GM21576 (cell line): ENCODE data around the gene PRTFDC1.
A peak's percentile ranks its signal among the peaks of the same experiment; 100 is the strongest.
"Not testable (repeated sequence)": the region's sequence is repeated elsewhere in the genome, so short reads cannot be mapped to it uniquely, and the experiment has no call there.

Experiments
- ATAC-seq: cut with Tn5 transposase; IDR thresholded peaks from one replicate; pipeline ENCODE4 v1.9.1; 2021; ENCODE audit warnings: mild to moderate bottlenecking, moderate library complexity; ENCODE audit not compliant: unreplicated experiment

The PRTFDC1 gene

GRCh38 chr10:24935504-24936292, 16.7 kb downstream of the PRTFDC1 start:
- no peak for ATAC-seq

- ATAC-seq = no peak
Observed at GRCh38 chr10:24931236-24931635, 21.2 kb downstream of the PRTFDC1 start.

- peak; percentile 84 for ATAC-seq
Observed at GRCh38 chr10:24930427-24930826, 22.0 kb downstream of the PRTFDC1 start.

GRCh38 chr10:24929904-24930303, 22.5 kb downstream of the PRTFDC1 start:
- peak; percentile 11 for ATAC-seq

- ATAC-seq = no peak
Observed at GRCh38 chr10:24929056-24929544, 23.3 kb downstream of the PRTFDC1 start.

GRCh38 chr10:24928163-24928562, 24.2 kb downstream of the PRTFDC1 start:
- no peak for ATAC-seq

- ATAC-seq = no peak
Observed at GRCh38 chr10:24926557-24926956, 25.8 kb downstream of the PRTFDC1 start.

- ATAC-seq = no peak
Observed at GRCh38 chr10:24925799-24926198, 26.6 kb downstream of the PRTFDC1 start.

- not testable (repeated sequence) for ATAC-seq
Observed at GRCh38 chr10:24924483-24924882, 27.9 kb downstream of the PRTFDC1 start.

GRCh38 chr10:24922222-24922868, 30.1 kb downstream of the PRTFDC1 start:
- not testable (repeated sequence) for ATAC-seq

GRCh38 chr10:24920907-24921881, 31.2 kb downstream of the PRTFDC1 start:
- ATAC-seq = peak; percentile 87

GRCh38 chr10:24920192-24920591, 32.2 kb downstream of the PRTFDC1 start:
- ATAC-seq = not testable (repeated sequence)

GRCh38 chr10:24919629-24920028, 32.8 kb downstream of the PRTFDC1 start:
- not testable (repeated sequence) for ATAC-seq

- no peak for ATAC-seq
Observed at GRCh38 chr10:24917979-24918378, 34.4 kb downstream of the PRTFDC1 start.

GRCh38 chr10:24917493-24917892, 34.9 kb downstream of the PRTFDC1 start:
- ATAC-seq = no peak

GRCh38 chr10:24916365-24916764, 36.0 kb downstream of the PRTFDC1 start:
- no peak for ATAC-seq

- ATAC-seq = no peak
Observed at GRCh38 chr10:24915304-24915703, 37.1 kb downstream of the PRTFDC1 start.

- no peak for ATAC-seq
Observed at GRCh38 chr10:24914148-24914547, 38.3 kb downstream of the PRTFDC1 start.

- no peak for ATAC-seq
Observed at GRCh38 chr10:24912215-24912614, 40.2 kb downstream of the PRTFDC1 start.

GRCh38 chr10:24911029-24911428, 41.4 kb downstream of the PRTFDC1 start:
- ATAC-seq = no peak

GRCh38 chr10:24910574-24910973, 41.8 kb downstream of the PRTFDC1 start:
- no peak for ATAC-seq
